ENCODE measurements around the gene FAM9B. TPM values are rescaled to one million over a fixed set of nuclear protein-coding genes. Genes with fewer than 3 reads are reported as not detected.
A peak's percentile ranks its signal among the peaks of the same experiment; 100 is the strongest.
"Not testable (repeated sequence)": the region's sequence is repeated elsewhere in the genome, so short reads cannot be mapped to it uniquely, and the experiment has no call there.

Gene FAM9B
- total RNA-seq: 1.1 TPM

GRCh38 chrX:9033989-9034388 is at the start of gene FAM9B:
Gene FAM9B (minus strand): TSS chrX:9034127. CDS start chrX:9032986, 1,141 bp downstream.
- no peak for DNase-seq (ENCODE audit: low spot score)
- no peak for ATAC-seq

GRCh38 chrX:9081271-9081670 is 47.3 kb upstream of the FAM9B start:
- DNase-seq (ENCODE audit: low spot score) (no peak), ATAC-seq (no peak)

GRCh38 chrX:9074326-9074725 is 40.4 kb upstream of the FAM9B start:
- ATAC-seq (no peak), DNase-seq (ENCODE audit: low spot score) (no peak)

- no peak for ATAC-seq
- no peak for DNase-seq (ENCODE audit: low spot score)
Observed at GRCh38 chrX:9072281-9072680, 38.4 kb upstream of the FAM9B start.

- DNase-seq (ENCODE audit: low spot score) (no peak), ATAC-seq (no peak)
Observed at GRCh38 chrX:9071031-9071650, 37.2 kb upstream of the FAM9B start.

- no peak for ATAC-seq
- DNase-seq (ENCODE audit: low spot score): no peak
Observed at GRCh38 chrX:9069573-9069972, 35.6 kb upstream of the FAM9B start.

GRCh38 chrX:9064694-9065093 is 30.8 kb upstream of the FAM9B start:
- no peak for DNase-seq (ENCODE audit: low spot score)
- no peak for ATAC-seq

GRCh38 chrX:9062641-9063040 is 28.7 kb upstream of the FAM9B start:
- DNase-seq (ENCODE audit: low spot score): no peak
- no peak for ATAC-seq

GRCh38 chrX:9055354-9055753 is 21.4 kb upstream of the FAM9B start:
- ATAC-seq: no peak

GRCh38 chrX:9052081-9052480 is 18.2 kb upstream of the FAM9B start:
- DNase-seq (ENCODE audit: low spot score): no peak
- ATAC-seq: peak; percentile 62

More at GRCh38 chrX:9055354-9055753, 21.4 kb upstream of the FAM9B start:
- DNase-seq (ENCODE audit: low spot score): no peak

GRCh38 chrX:9050331-9050730 is 16.4 kb upstream of the FAM9B start:
- ATAC-seq (no peak), DNase-seq (ENCODE audit: low spot score) (no peak)

GRCh38 chrX:9048801-9049200 is 14.9 kb upstream of the FAM9B start:
- no peak for ATAC-seq

GRCh38 chrX:9038244-9038643 is 4.3 kb upstream of the FAM9B start:
- no peak for ATAC-seq

More at GRCh38 chrX:9048801-9049200, 14.9 kb upstream of the FAM9B start:
- no peak for DNase-seq (ENCODE audit: low spot score)

GRCh38 chrX:9037296-9037695 is 3.4 kb upstream of the FAM9B start:
- DNase-seq (ENCODE audit: low spot score) (no peak), ATAC-seq (no peak)

More at GRCh38 chrX:9038244-9038643, 4.3 kb upstream of the FAM9B start:
- no peak for DNase-seq (ENCODE audit: low spot score)

GRCh38 chrX:9033586-9033985 is 341 bp downstream of the FAM9B start:
- ATAC-seq (no peak), DNase-seq (ENCODE audit: low spot score) (no peak)

- no peak for DNase-seq (ENCODE audit: low spot score)
- ATAC-seq: no peak
Observed at GRCh38 chrX:9033179-9033578, 748 bp downstream of the FAM9B start.

GRCh38 chrX:9023293-9023692 is 10.6 kb downstream of the FAM9B start:
- ATAC-seq: no peak
- no peak for DNase-seq (ENCODE audit: low spot score)

- ATAC-seq: no peak
- no peak for DNase-seq (ENCODE audit: low spot score)
Observed at GRCh38 chrX:9019151-9019550, 14.8 kb downstream of the FAM9B start.

- peak; percentile 62 for ATAC-seq
Observed at GRCh38 chrX:9018332-9018731, 15.6 kb downstream of the FAM9B start.

GRCh38 chrX:9003041-9003440 is 30.9 kb downstream of the FAM9B start:
- DNase-seq (ENCODE audit: low spot score) (no peak), ATAC-seq (no peak)

More at GRCh38 chrX:9018332-9018731, 15.6 kb downstream of the FAM9B start:
- DNase-seq (ENCODE audit: low spot score): not testable (repeated sequence)

- DNase-seq (ENCODE audit: low spot score): peak; percentile 60
Observed at GRCh38 chrX:8988446-8988845, 45.5 kb downstream of the FAM9B start.

GRCh38 chrX:8987672-8988250 is 46.2 kb downstream of the FAM9B start:
- no peak for DNase-seq (ENCODE audit: low spot score)
- no peak for ATAC-seq

More at GRCh38 chrX:8988446-8988845, 45.5 kb downstream of the FAM9B start:
- peak; percentile 99 for ATAC-seq

- no peak for ATAC-seq
- no peak for DNase-seq (ENCODE audit: low spot score)
Observed at GRCh38 chrX:8984231-8984630, 49.7 kb downstream of the FAM9B start.
